Kidney (tissue), 14 donors: ENCODE results near the gene SCAF1. TPM values are rescaled to one million over a fixed set of nuclear protein-coding genes. Genes with fewer than 3 reads are reported as not detected.

Source experiments
- DNase-seq, 5 donors: peaks; one replicate each; pipeline ENCODE4 v3.0.0-alpha.2; 2013 to 2020
- FAIRE-seq: peaks from 2 replicates; lab custom pipeline; 2012; peaks lifted over from hg19 to GRCh38; lab: Jason Lieb, UNC
- H3K27ac ChIP-seq, 2 donors: one replicate each; pipeline ENCODE4 v1.7.0; 2013; ENCODE audit warnings: low read depth in 2 of 2, low read length in 2 of 2, inconsistent platforms in 1 of 2
- H3K27me3 ChIP-seq: one replicate; pipeline ENCODE4 v1.7.1; 2013; ENCODE audit warnings: low read length, inconsistent platforms; ENCODE audit not compliant: control insufficient read depth, insufficient read depth
- H3K36me3 ChIP-seq, 3 donors: one replicate each; pipeline versions ENCODE4 v1.7.0 to v1.7.1; 2013; ENCODE audit warnings: low read length in 3 of 3, control low read depth in 1 of 3, inconsistent platforms in 1 of 3; ENCODE audit not compliant: insufficient read depth in 3 of 3, control insufficient read depth in 2 of 3
- H3K4me1 ChIP-seq, 3 donors: one replicate each; pipeline versions ENCODE4 v1.7.0 to v1.7.1; 2013; ENCODE audit warnings: low read length in 3 of 3, inconsistent platforms in 1 of 3, low read depth in 1 of 3; ENCODE audit not compliant: control insufficient read depth in 2 of 3, insufficient read depth in 2 of 3
- H3K4me3 ChIP-seq, 3 donors: one replicate each; pipeline versions ENCODE4 v1.7.0 to v1.8.1; 2013; ENCODE audit warnings: low read length in 3 of 3, control low read depth in 1 of 3, inconsistent platforms in 1 of 3
- H3K9ac ChIP-seq, 3 donors: one replicate each; pipeline versions ENCODE4 v1.7.0 to v1.7.1; 2013; ENCODE audit warnings: low read length in 3 of 3, control low read depth in 1 of 3, inconsistent platforms in 1 of 3
- H3K9me3 ChIP-seq, 3 donors: one replicate each; pipeline versions ENCODE4 v1.7.0 to v1.7.1; 2013; ENCODE audit warnings: low read length in 3 of 3, control low read depth in 1 of 3, inconsistent platforms in 1 of 3; ENCODE audit not compliant: control insufficient read depth in 2 of 3, insufficient read depth in 1 of 3
- CTCF ChIP-seq: IDR thresholded peaks from 3 replicates; pipeline ENCODE4 v1.5.1; 2012; ENCODE audit warnings: mild to moderate bottlenecking, moderate library complexity, borderline replicate concordance; ENCODE audit not compliant: insufficient read depth; ENCODE audit errors: extremely low read depth
- intact Hi-C: fragments of 100-400 bp; cut with DNase I; formaldehyde crosslinking; loops from one replicate; pipeline ENCODE4 v1.11.1; 2022
- polyA plus RNA-seq: library from polyadenylated mRNA; stranded (reverse); fragments of 350-450 nt; fragmentation: Illumina TruSeq; extraction: RNeasy Lipid Tissue Mini Kit (QIAGEN cat#74804); gene quantifications from one replicate; pipeline ENCODE4 v1.2.3, GENCODE V29; 2014; ENCODE audit warnings: low read depth, low replicate concordance; ENCODE audit not compliant: insufficient read depth
- total RNA-seq: library from RNA; stranded (reverse); fragmentation: NEBNext Ultra II Directional; extraction: Animal tissue kit (Norgen Biotek cat#: 25700); gene quantifications from one replicate; pipeline ENCODE4 v1.2.1, GENCODE V29; 2021
- donor health status: control.
- donor health status: control.
- donor health status: control.
- donor health status: control.
- donor health status: control.
- donor health status: DM: yes; HTN: yes; CAD: no.
- donor health status: Normal renal cell carcinoma (clear cell type).

SCAF1 gene
- total and polyA plus RNA-seq, 2 donors from 2014 or later: 18.1 to 69.0 TPM

- TF ChIP-seq CTCF: no peak
- peak in 3 of 5 donors; percentile 23 to 54 (median 26) for DNase-seq
- Histone ChIP-seq H3K36me3 (no peaks in the 10 kb centered on the region), H3K27ac (peak overlapping the region; percentile 17 to 32), H3K4me1 (peaks cover 0 to 23% (median 4%) of the 10 kb centered on the region in 3 donors), H3K9me3 (no peaks in the 10 kb centered on the region), H3K27me3 (no peaks in the 10 kb centered on the region), H3K4me3 (no peak overlapping the region), H3K9ac (no peak overlapping the region)
- no peak for FAIRE-seq
- intact Hi-C loops: no loop called here
These were observed 6.3 kb upstream of the SCAF1 start for GRCh38 chr19:49635530-49636232.

GRCh38 chr19:49636233-49636932, 5.6 kb upstream of the SCAF1 start:
- Histone ChIP-seq H3K36me3 (no peaks in the 10 kb centered on the region), H3K27ac (no peak overlapping the region), H3K4me3 (no peak overlapping the region), H3K9ac (no peak overlapping the region), H3K4me1 (peaks cover 0 to 21% (median 0%) of the 10 kb centered on the region in 3 donors), H3K9me3 (no peaks in the 10 kb centered on the region), H3K27me3 (no peaks in the 10 kb centered on the region)
- intact Hi-C loops: no loop called here
- FAIRE-seq (no peak), DNase-seq (peak in 2 of 5 donors; percentile 21 to 67)
- TF ChIP-seq CTCF: no peak

GRCh38 chr19:49637821-49638738, 3.9 kb upstream of the SCAF1 start:
- H3K36me3 ChIP-seq: no peaks in the 10 kb centered on the region
- no peaks in the 10 kb centered on the region for H3K27me3 ChIP-seq
- intact Hi-C loops: no loop called here
- TF ChIP-seq CTCF: no peak
- peak overlapping the region in 2 of 3 donors; percentile 69 to 82 for H3K9ac ChIP-seq
- H3K4me1 ChIP-seq: peaks cover 3 to 26% (median 4%) of the 10 kb centered on the region in 3 donors
- no peaks in the 10 kb centered on the region for H3K9me3 ChIP-seq
- peak overlapping the region; percentile 47 to 75 (median 54) for H3K4me3 ChIP-seq
- H3K27ac ChIP-seq: peak overlapping the region; percentile 63 to 84
- no peak for FAIRE-seq
- peak; percentile 39 to 96 (median 73) for DNase-seq
